Activated T-cell treated with anti-CD3 and anti-CD28 coated beads, Interleukin-2, amount 50 U/mL, for 72 hours (primary cell): Measurements from ENCODE around the gene ARHGEF37. TPM values are rescaled to one million over a fixed set of nuclear protein-coding genes. Genes with fewer than 3 reads are reported as not detected.
"Not testable (repeated sequence)": the region's sequence is repeated elsewhere in the genome, so short reads cannot be mapped to it uniquely, and the experiment has no call there.

Source experiments
- ATAC-seq, 2 donors: fragments of 150-1000 bp; cut with Tn5 transposase; replicated peaks in 1 of 2; 2 replicates each; pipeline ENCODE4 v1.10.0; 2021; ENCODE audit warnings: moderate library complexity in 2 of 2, mild to moderate bottlenecking in 1 of 2
- DNase-seq, 2 donors: peaks; one replicate each; pipeline ENCODE4 v3.0.0; 2021 to 2022; ENCODE audit warnings: mixed read lengths in 1 of 2
- H3K27ac Mint-ChIP-seq: one replicate; pipeline ENCODE4 v1.8.0; 2022; ENCODE audit warnings: mild to moderate bottlenecking, moderate library complexity, mixed read lengths
- H3K27me3 Mint-ChIP-seq: one replicate; pipeline ENCODE4 v1.8.0; 2022; ENCODE audit warnings: low read depth, mixed read lengths
- H3K36me3 Mint-ChIP-seq, 2 donors: one replicate each; pipeline ENCODE4 v1.8.0; 2022; ENCODE audit warnings: mixed read lengths in 2 of 2, mild to moderate bottlenecking in 1 of 2; ENCODE audit not compliant: insufficient read depth in 2 of 2
- H3K4me1 Mint-ChIP-seq: one replicate; pipeline ENCODE4 v1.8.0; 2022; ENCODE audit warnings: low read depth, mixed read lengths
- H3K4me3 Mint-ChIP-seq, 2 donors: one replicate each; pipeline ENCODE4 v1.8.0; 2022; ENCODE audit warnings: mild to moderate bottlenecking in 2 of 2, mixed read lengths in 2 of 2, moderate library complexity in 2 of 2
- H3K9me3 Mint-ChIP-seq, 2 donors: one replicate each; pipeline ENCODE4 v1.8.0; 2022; ENCODE audit warnings: mixed read lengths in 2 of 2
- total RNA-seq, 2 donors: library from RNA; stranded (reverse); gene quantifications; one replicate each; pipeline ENCODE4 v1.2.3, GENCODE V29; 2022

ARHGEF37 gene, protein sequence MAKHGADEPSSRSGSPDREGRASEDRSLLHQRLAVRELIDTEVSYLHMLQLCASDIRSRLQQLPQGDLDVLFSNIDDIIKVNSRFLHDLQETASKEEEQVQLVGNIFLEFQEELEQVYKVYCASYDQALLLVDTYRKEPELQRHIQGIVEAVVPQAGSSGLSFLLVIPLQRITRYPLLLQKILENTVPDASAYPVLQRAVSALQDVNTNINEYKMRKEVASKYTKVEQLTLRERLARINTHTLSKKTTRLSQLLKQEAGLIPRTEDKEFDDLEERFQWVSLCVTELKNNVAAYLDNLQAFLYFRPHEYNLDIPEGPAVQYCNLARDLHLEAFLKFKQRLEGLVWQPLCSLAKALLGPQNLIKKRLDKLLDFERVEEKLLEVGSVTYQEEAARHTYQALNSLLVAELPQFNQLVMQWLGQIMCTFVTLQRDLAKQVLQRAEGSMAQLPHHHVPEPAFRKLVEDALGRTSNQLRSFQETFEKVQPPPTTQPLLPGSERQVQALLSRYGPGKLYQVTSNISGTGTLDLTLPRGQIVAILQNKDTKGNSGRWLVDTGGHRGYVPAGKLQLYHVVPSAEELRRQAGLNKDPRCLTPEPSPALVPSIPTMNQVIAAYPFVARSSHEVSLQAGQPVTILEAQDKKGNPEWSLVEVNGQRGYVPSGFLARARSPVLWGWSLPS
- total RNA-seq = 1 to 10 TPM; 1.6 to 3.7 TPM

DNA sequence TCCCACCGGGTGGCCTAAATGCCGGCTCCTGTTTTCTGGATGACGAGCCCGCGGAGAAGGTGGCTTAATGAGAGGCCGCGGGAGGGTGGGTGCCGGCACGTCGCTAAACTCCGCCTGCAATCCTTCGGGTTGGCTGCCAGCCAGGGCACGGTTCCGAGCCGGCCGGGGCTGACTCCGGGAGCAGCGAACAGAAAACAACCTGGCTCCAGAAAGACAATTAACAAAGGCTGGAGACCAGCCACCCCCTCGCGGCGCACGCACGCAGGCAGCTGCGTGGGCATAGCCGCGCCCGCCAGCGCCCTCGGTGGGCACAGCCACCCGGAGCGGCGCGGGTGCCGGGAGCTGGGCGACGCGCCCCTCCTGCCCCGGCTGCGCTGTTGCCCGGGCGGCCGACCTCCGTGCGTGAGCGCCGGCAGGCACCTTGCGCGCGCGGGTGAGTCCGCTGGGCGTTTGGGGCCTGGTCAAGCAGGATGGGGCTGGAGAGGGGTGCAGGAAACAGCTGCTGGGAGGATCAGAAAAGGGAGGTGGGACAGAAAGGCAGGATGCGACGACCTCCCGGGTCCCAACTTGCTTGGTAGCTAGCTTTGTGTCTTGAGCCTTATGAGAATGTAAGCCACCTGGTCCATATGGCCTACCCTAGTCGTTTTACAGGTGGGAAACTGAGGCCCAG lies at the start of gene ARHGEF37:
ARHGEF37 (plus strand) TSS at position 307 of the 670 bp plus-strand sequence. CDS start 16,272 bp downstream, outside the sequence.
- peak within 1 kb of the TSS; percentile 65 for H3K27ac Mint-ChIP-seq
- DNase-seq = peak; percentile 59 to 60
- ATAC-seq = peak; percentile 85 to 91
- H3K4me3 Mint-ChIP-seq = peak within 1 kb of the TSS; percentile 81 to 84
- H3K9me3 Mint-ChIP-seq = no peaks in the 10 kb centered on the region
- H3K4me1 Mint-ChIP-seq = peaks cover 41% of the 10 kb centered on the region
- peaks cover 0 to 2% of the 10 kb centered on the region in 2 donors for H3K36me3 Mint-ChIP-seq
- H3K27me3 Mint-ChIP-seq = no peaks in the 10 kb centered on the region

DNA sequence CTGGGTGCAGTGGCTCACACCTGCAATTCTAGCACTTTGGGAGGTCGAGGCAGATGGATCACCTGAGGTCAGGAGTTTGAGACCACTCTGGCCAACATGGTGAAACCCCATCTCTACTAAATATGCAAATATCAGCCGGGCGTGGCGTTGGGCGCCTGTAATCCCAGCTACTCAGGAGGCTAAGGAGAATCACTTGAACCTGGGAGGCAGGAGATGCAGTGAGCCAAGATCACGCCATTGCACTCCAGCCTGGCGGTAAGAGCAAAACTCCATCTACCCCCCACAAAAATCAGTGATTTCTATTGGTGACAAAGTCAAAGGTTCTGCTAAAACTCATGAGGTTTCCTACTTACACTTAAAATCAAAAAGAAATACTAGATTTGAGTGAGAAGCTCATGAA lies 48.9 kb upstream of the ARHGEF37 start:
- no peak overlapping the region for H3K4me3 Mint-ChIP-seq
- peaks cover 84% of the 10 kb centered on the region for H3K4me1 Mint-ChIP-seq
- DNase-seq (no peak), ATAC-seq (no peak)
- H3K27me3 Mint-ChIP-seq = no peaks in the 10 kb centered on the region
- H3K9me3 Mint-ChIP-seq = no peaks in the 10 kb centered on the region
- H3K27ac Mint-ChIP-seq = no peak overlapping the region
- H3K36me3 Mint-ChIP-seq = peaks cover 5 to 41% of the 10 kb centered on the region in 2 donors

DNA sequence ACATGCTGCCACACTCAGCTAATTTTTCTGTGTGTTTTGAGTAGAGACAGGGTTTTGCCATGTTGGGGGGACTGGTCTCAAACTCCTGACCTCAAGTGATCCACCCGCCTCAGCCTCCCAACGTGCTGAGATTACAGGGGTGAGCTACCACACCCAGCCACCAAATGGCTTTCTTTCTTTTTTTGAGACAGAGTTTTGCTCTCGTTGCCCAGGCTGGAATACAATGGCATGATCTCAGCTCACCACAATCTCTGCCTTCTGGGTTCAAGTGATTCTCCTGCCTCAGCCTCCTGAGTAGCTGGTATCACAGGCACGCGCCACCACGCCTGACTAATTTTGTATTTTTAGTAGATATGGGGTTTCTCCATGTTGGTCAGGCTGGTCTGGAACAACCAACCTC lies 45.5 kb upstream of the ARHGEF37 start:
- ATAC-seq, H3K4me3 Mint-ChIP-seq: not testable (repeated sequence)
- peaks cover 76% of the 10 kb centered on the region for H3K4me1 Mint-ChIP-seq

DNA sequence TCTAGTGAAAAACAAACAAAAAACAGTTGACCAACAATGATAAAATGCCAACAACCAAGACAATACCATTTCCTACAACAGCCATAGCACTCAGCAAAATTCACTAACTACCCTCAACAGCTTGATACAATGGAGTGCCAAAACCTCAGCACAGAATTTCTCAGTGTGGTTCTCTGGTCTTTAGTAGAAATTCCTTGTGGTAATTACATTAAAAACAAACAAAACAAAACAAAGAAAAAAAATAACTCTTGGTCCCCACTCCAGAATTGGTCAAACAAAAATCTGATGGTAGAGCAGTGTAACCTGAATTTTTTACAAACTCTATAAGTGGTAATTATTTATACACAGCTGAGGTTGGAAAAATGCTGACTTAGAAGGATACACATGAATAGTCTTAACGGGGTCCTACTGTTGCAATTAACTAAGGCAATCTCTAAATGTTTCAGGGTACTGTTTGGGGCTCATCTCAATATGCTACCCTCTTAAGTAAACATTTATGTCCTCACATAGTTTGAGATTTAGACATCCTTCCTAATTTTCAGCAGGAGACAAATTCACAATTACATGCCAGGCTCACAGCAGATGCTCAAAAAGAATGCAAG lies 43.8 kb upstream of the ARHGEF37 start:
- H3K27me3 Mint-ChIP-seq = no peaks in the 10 kb centered on the region
- H3K4me3 Mint-ChIP-seq = no peak overlapping the region
- no peak for DNase-seq
- peaks cover 74% of the 10 kb centered on the region for H3K4me1 Mint-ChIP-seq
- ATAC-seq = no peak
- H3K9me3 Mint-ChIP-seq = no peaks in the 10 kb centered on the region
- peaks cover 5 to 44% of the 10 kb centered on the region in 2 donors for H3K36me3 Mint-ChIP-seq
- H3K27ac Mint-ChIP-seq = peak overlapping the region; percentile 54

More for the DNA sequence above, 45.5 kb upstream of the ARHGEF37 start:
- H3K27ac Mint-ChIP-seq, DNase-seq, H3K9me3 Mint-ChIP-seq, H3K27me3 Mint-ChIP-seq: not testable (repeated sequence)
- peaks cover 5 to 47% of the 10 kb centered on the region in 2 donors for H3K36me3 Mint-ChIP-seq

DNA sequence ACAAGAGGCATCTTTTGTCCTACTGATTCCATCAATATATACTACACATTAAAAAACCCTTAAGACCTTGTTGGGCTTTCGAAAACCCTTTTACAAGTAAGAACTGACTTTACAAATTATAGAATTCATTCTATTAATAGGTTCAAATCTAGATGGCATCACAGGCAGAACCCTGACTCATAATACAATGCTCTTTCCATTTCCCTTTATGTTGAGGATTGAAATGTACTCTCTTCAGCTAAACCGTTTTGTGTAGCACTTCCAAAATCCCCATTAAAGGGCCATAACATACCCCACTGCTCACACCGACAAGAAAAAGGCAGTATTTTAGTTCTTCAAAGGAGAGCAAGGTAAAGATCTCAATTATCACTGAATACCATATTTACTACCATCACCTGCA lies 41.2 kb upstream of the ARHGEF37 start:
- Mint-ChIP-seq H3K27me3 (no peaks in the 10 kb centered on the region), H3K9me3 (no peaks in the 10 kb centered on the region), H3K4me1 (peaks cover 63% of the 10 kb centered on the region), H3K36me3 (peaks cover 8 to 38% of the 10 kb centered on the region in 2 donors), H3K27ac (peak overlapping the region; percentile 24), H3K4me3 (peak overlapping the region; percentile 46 to 47)
- ATAC-seq (no peak), DNase-seq (no peak)

DNA sequence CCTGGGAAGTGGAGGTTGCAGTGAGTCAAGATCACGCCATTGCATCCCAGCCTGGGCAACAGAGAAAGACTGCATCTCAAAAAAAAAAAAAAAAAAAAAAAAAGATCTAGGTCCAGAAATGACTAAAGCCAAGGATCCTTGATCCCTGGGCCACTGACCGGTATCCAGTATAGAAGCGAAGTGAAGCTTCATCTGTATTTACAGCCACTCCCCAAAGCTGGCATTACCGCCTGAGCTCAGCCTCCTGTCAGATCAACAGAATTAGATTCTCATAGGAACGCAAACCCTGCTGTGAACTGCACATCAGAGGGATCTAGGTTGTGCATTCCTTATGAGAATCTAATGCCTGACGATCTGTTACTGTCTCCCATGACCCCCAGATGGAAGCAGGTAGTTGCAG lies 39.4 kb upstream of the ARHGEF37 start:
- Mint-ChIP-seq H3K4me1 (peaks cover 63% of the 10 kb centered on the region), H3K9me3 (no peaks in the 10 kb centered on the region), H3K36me3 (peaks cover 6 to 36% of the 10 kb centered on the region in 2 donors), H3K27ac (no peak overlapping the region), H3K27me3 (no peaks in the 10 kb centered on the region), H3K4me3 (no peak overlapping the region)
- no peak for DNase-seq
- no peak for ATAC-seq

DNA sequence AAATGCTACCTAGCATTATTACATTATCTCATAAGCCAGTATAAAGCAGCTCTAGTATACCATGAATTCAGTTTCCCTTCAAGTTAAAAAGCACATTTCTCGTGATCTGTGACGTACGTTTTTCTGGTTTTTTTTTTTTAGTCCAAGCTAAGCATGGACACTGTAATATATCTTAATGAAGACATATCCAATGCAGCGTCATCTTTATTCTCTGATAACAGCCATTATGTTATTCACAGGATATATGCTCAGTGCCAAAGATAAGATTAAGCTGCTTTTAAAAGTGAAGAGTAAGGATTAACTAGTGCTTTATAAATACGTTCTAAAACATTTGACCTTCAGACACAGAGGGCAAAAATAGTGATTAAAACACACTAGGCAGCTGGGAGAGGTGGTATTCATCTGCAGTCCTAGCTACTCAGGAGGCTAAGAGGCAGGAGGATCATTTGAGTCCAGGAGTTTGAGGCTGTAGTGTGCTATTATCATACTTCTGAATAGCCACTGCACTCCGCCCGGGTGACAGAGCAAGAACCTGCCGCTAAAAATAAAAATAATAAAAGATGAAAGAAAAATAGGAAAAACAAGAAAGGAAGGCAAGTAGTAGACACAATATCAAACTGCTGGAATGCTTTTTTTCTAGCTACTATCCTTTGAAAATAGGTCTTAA lies 37.8 kb upstream of the ARHGEF37 start:
- no peaks in the 10 kb centered on the region for H3K9me3 Mint-ChIP-seq
- H3K27me3 Mint-ChIP-seq = no peaks in the 10 kb centered on the region
- DNase-seq (no peak), ATAC-seq (no peak)
- peaks cover 69% of the 10 kb centered on the region for H3K4me1 Mint-ChIP-seq
- peaks cover 9 to 36% of the 10 kb centered on the region in 2 donors for H3K36me3 Mint-ChIP-seq
- peak overlapping the region in 1 of 2 donors; percentile 52 for H3K4me3 Mint-ChIP-seq
- peak overlapping the region; percentile 90 for H3K27ac Mint-ChIP-seq

DNA sequence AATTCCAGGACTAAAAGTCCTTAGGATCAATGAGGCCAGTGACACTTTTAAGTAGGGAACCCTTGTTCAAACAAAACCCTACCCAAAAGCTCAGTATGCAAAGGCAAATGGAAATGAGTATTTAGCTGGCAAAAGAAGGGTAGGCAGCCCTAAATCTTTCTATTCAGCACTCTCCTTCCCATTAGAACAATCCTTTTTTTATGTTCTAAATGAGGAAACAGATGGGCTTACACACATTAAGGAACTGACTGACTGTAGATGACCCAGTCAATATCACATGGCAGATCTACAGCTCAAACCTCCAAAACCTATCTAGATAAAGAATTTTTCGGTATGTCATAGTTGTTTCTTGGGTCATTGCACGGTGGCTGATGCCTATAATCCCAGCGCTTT lies 37.3 kb upstream of the ARHGEF37 start:
- DNase-seq (no peak), ATAC-seq (no peak)
- Mint-ChIP-seq H3K27ac (peak overlapping the region; percentile 90), H3K4me3 (no peak overlapping the region), H3K9me3 (no peaks in the 10 kb centered on the region), H3K4me1 (peaks cover 75% of the 10 kb centered on the region), H3K27me3 (no peaks in the 10 kb centered on the region), H3K36me3 (peaks cover 9 to 39% of the 10 kb centered on the region in 2 donors)

DNA sequence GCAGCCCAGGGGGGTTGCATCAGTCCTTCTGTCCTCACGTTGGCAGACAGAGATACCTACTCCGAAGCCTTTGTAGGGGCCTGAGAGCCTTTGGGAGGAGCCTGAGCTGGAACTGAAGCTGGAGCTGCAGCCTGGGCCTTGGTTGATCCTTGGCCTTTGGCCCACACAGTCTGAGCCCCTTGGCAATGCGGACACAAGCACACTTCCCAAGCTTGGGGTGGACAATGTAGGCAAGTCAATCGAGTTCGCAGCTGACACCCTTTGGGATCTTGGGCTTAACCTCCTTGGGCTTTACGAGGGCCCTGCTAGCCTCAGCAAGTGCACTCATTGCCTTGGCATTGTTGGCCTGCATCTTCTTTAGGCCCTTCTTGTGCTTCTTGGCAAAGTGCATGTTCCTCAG lies 36.0 kb upstream of the ARHGEF37 start:
- H3K36me3 Mint-ChIP-seq = peaks cover 20 to 44% of the 10 kb centered on the region in 2 donors
- no peak overlapping the region for H3K4me3 Mint-ChIP-seq
- ATAC-seq (no peak), DNase-seq (no peak)
- no peaks in the 10 kb centered on the region for H3K9me3 Mint-ChIP-seq
- no peak overlapping the region for H3K27ac Mint-ChIP-seq
- H3K4me1 Mint-ChIP-seq = peaks cover 70% of the 10 kb centered on the region
- H3K27me3 Mint-ChIP-seq = no peaks in the 10 kb centered on the region

DNA sequence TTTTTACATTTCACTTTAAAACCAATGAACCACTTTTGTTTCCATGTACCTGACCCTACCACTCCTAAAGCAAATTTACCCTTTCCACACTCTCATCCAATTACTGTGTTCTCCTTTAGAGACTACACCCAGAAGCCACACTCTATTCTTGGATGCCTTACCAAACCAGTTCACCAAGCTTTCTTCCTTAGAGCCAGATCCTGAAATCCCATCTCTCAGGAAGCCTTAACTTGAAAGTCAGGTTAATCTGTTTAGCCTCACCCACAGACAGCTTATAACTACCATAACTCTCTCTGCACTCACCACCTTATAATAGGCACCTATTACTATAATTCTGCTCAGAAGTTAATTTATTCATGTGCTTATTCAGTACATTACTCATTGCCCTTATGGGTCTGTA lies 34.3 kb upstream of the ARHGEF37 start:
- H3K27ac Mint-ChIP-seq = peak overlapping the region; percentile 96
- no peaks in the 10 kb centered on the region for H3K27me3 Mint-ChIP-seq
- H3K36me3 Mint-ChIP-seq = peaks cover 28 to 51% of the 10 kb centered on the region in 2 donors
- peak overlapping the region; percentile 95 to 98 for H3K4me3 Mint-ChIP-seq
- H3K4me1 Mint-ChIP-seq = peaks cover 55% of the 10 kb centered on the region
- ATAC-seq (no peak), DNase-seq (no peak)
- H3K9me3 Mint-ChIP-seq = no peaks in the 10 kb centered on the region

DNA sequence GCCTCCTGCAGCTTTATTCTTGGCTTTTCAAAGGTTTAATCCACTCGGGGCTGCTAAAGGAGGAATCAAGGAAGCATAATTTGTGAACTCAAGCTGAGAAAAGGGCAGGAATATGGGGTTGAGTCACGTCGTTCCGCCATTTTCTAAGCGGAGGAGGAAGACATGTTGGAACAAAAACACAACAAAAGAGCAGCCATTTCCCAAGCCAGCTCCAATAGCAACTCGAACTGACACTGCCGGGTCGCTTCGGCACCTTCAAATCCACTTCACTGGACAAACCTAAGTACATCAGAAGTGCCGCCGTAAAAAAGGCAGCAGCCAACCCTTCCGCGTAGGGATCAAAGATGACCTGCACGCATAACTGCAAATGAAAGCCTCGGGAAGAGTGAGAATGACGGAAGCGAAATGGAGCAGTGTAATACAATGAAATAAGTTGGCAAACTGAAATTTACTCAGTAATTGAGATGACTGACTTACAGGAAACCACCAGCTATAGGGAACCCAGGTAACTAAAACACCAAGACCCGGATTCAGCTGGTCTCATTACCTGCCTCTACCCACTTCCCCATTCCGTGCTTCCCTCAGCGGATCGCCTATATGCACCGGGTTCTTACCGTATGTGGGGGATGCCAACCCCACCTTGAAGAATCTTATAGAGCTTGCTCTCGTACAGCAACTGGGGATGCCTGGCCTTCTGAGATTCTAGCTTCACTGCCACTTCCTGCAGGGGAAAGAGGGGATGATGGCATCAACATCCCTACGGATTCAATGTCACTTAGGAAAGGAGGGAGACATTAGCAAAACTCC lies 31.6 kb upstream of the ARHGEF37 start:
- DNase-seq (peak; percentile 49), ATAC-seq (peak; percentile 13 to 34)
- no peaks in the 10 kb centered on the region for H3K27me3 Mint-ChIP-seq
- H3K27ac Mint-ChIP-seq = peak overlapping the region; percentile 100
- no peaks in the 10 kb centered on the region for H3K9me3 Mint-ChIP-seq
- peak overlapping the region; percentile 95 to 98 for H3K4me3 Mint-ChIP-seq
- peaks cover 22 to 42% of the 10 kb centered on the region in 2 donors for H3K36me3 Mint-ChIP-seq
- peaks cover 41% of the 10 kb centered on the region for H3K4me1 Mint-ChIP-seq

DNA sequence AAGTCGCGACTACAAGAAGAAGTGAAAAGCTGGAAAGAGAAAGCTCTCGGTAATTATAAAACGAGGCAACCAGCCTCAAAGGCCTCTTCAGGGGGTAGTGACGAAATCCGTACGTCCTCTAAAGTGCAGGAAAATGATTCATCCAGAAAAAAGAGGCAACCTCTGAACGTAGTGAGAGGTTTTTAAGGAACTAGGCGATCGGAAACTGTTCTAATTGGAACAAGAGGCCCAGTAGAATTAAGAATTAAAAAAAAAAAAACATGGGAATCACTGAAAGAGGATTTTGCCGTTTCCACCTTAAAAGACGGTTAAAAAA lies 31.1 kb upstream of the ARHGEF37 start:
- Mint-ChIP-seq H3K36me3 (peaks cover 22 to 42% of the 10 kb centered on the region in 2 donors), H3K4me3 (peak overlapping the region; percentile 95 to 98), H3K27me3 (no peaks in the 10 kb centered on the region), H3K4me1 (peaks cover 41% of the 10 kb centered on the region), H3K9me3 (no peaks in the 10 kb centered on the region), H3K27ac (peak overlapping the region; percentile 100)
- ATAC-seq = peak in 1 of 2 donors; percentile 15
- DNase-seq = peak; percentile 29 to 33
